WI38 (cell line): ENCODE measurements around the gene ICE1.
"Not testable (repeated sequence)": the region's sequence is repeated elsewhere in the genome, so short reads cannot be mapped to it uniquely, and the experiment has no call there.

Experiments used
- H3K4me3 ChIP-seq: 2 replicates; pipeline ENCODE4 v1.5.1; 2011; ENCODE audit warnings: low read depth, mild to moderate bottlenecking, control low read depth, low read length
- TF ChIP-seq, protein P1 (sequence below): IDR thresholded peaks from 2 replicates; pipeline ENCODE4 v1.5.1; 2012; ENCODE audit warnings: low read depth, mild to moderate bottlenecking, control low read depth, low read length

The ICE1 gene

DNA sequence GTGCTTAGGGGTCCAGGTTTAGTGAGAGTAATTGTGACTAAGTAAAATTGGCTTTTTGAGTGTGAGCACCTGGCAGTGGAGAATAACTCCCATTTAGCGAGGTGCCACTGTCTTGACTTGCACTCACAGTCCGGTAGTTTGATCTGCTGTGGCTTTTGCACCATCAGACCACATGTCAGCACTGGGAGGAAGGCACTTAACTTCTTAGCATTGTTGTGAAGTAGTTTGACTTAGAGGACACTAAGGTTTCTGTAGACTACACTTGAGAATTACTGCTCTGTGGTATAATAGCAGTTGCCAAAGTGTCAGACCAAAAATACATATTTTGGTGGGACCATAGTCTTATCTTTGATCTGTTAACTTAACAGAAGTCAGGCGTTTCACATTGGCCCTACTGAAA is 63.6 kb downstream of the ICE1 start:
- H3K4me3 ChIP-seq, result no peak overlapping the region
- TF ChIP-seq, protein P1, sequence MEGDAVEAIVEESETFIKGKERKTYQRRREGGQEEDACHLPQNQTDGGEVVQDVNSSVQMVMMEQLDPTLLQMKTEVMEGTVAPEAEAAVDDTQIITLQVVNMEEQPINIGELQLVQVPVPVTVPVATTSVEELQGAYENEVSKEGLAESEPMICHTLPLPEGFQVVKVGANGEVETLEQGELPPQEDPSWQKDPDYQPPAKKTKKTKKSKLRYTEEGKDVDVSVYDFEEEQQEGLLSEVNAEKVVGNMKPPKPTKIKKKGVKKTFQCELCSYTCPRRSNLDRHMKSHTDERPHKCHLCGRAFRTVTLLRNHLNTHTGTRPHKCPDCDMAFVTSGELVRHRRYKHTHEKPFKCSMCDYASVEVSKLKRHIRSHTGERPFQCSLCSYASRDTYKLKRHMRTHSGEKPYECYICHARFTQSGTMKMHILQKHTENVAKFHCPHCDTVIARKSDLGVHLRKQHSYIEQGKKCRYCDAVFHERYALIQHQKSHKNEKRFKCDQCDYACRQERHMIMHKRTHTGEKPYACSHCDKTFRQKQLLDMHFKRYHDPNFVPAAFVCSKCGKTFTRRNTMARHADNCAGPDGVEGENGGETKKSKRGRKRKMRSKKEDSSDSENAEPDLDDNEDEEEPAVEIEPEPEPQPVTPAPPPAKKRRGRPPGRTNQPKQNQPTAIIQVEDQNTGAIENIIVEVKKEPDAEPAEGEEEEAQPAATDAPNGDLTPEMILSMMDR, result no peak

DNA sequence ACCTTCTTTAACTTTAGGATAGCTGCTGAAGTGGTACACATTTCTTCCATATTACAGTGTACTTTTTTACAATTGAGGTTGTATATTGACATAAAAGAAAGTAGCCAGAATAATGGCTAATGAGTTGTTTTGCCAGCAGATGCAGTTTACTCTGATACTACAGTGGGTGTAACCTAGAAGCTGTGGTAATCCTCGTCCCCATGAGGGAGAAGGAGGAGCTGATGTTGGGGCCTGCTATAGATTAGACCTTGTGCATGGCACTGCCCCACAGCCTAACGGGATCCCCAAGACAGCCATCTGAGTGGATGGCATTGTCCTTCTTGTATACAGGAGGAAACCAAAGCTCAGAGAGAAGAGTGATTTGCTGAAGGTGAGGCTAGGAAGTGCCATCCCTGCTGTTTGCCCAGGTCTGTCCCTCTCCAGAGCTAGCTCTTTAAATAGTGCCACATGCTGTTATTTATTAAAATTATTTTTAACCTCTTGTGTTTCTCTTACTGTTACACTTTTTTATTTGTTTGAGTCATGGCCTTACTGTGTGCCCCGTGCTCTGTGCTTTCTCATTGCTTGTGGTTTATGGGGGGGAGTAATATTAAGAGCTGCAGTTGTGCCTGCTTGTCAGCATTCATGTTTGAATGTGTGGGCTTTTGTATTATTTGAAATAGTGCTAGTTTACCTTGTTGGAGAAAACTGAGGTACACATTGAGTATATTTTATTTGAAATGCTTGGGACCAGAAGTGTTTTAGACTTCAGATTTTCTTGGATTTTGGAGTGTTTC is 65.3 kb downstream of the ICE1 start:
- H3K4me3 ChIP-seq, result no peak overlapping the region
- TF ChIP-seq, protein P1, result no peak

DNA sequence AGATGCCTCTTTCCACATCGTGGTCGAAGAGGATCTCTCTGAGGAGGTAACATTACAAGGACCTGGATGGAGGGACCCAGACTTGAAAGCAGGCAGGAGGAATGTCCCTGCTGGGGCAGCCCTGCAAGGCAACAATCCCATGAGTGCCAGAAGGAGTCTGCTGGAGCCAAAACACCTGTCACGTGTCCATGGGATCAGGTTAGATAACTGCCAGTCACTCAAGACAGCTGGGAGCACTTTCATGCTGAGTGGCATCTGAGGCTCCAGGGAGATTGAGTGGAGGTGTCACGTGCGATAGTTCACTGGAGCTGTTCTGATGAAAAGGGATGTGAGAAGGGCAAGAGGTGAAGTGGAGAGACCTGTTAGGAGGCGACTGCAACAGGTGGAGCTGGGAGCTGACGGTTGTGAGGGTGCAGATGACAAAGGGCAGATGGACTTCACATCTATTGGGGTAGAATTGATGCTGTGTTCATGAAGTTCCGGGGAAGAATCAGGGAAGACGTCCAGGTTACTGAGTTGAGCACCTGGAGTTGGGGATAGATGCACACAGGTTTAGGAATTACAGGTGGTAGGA is 68.4 kb downstream of the ICE1 start:
- TF ChIP-seq, protein P1, result no peak
- no peak overlapping the region for H3K4me3 ChIP-seq

DNA sequence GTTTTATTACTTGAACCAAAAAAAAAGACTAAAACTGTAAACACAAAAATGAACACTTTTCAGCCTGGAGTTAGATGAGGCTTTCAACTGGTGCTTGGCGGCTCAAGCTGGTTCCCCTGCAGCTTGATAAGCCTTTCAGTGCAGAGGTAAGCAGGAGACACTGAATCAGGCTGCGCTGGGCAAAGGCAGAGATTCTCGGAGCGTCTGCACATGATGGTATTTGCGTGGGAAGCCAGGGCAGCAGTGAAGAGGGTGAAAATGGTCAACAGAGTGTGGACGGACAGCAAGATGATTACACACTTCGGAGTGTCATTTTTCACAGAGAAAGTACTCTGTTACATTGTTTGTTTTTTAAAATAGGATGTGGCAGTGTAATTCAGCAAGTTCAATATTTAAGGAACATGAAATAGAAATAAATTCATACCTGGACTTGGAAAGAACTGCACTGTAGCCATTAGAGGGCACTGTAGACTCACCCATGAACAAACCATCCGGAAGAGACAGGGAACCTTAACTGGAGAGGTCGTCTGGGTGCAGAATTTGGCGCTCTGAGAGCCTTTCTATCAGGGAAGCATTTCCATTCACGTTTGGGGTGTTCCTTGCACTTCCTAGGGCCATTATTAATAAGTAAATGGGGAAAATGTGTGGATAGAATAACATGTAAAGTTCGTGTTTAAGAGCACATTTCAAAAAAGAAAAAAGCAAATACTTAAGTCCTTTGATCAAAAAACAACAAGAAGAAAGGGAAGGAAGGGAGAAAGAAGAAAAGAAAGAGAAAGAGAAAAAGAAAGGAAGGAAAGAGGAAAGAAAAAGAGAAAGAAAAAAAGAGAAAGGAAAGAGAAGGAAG is 69.8 kb downstream of the ICE1 start:
- H3K4me3 ChIP-seq, result no peak overlapping the region
- TF ChIP-seq, protein P1, result peak; percentile 44; the same call in 1 of the 2 replicates

DNA sequence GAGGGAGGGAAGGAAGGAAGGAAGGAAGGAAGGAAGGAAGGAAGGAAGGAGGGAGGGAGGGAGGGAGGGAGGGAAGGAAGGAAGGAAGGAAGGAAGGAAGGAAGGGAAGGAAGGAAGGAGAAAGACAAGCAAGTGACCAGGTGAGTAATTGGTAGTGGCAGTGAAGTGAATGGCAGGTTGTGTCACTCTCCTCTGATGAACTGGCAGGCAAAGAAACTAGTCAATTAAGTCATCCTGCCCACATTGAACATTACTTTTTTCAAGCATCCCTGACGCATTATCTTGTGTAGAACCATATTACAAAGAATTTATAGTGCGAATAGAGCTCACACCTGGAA is 70.4 kb downstream of the ICE1 start:
- not testable (repeated sequence) for H3K4me3 ChIP-seq

DNA sequence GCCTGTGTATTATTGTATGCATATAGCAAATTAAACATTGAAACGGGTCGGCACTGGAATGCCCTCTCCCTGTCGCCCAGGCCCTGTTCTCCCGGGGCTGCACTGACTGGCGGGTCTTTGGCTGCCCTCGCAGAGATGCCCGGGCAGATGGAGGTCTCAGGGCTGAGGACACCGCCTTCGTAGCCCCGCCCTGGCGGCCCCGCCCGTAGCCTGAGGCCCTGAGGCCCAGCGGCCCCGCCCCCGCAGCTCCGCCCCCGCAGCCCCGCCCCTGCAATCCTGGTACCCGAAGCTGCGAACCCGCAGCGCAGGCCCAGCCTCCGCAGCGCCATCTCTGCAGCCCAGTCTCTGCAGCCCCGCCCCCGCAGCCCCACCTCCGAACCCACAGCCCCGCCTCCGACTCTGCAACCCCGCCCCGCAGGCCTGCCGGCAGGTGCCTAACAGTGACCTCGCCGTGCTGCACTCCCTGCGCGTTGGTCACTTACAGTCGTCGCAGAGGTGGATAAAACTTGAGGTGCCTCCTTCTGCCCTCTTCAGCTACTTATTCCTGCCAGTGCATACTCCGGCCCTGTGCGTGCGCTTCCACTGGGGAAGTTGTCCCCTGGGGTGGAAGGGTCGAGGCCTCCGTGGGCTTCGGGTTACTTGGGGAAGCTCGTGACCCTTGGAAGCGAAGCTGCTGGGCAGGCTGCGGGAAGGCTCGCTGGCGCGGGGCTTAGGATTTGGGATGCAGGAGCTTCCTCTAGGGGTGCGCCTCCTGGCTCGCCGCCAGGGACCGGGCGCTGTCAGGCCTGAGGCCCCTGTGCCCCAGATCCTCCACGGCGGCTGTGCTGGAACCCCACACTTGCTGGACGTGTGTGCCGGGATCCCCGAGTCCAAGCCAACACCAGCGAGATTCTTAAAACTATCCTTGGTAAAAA is 72.3 kb downstream of the ICE1 start:
- TF ChIP-seq, protein P1, result no peak
- peak overlapping the region; percentile 33 for H3K4me3 ChIP-seq

DNA sequence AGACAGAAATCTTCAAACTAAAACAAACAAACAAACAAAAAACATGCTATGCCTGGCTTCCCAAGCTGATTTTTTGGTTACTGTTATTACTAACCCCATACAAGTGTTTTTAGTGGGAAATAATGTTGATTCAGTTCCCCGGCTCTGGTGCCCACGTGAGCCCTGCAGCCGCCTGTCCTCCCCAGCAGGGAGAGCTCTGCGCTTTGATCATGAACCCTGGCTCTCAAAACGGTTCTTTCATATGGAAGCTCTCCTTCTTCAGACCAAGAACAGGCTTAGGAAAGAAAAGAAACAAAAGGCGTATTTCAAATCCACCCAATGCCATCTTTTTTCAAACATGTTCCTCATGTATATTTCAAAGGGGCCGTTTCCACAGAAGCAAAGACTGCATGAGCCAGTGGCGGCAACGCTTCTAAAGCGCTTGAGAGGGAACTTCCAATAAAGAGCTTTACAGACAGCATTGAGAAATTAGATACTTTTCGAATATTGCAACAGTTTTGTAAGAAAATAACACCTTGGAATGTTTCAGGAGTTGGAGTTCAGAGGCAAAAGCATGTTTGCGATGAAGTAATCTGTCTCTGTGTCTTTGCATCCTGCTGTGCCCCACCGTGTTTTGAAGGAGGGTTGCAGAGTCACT is 74.8 kb downstream of the ICE1 start:
- TF ChIP-seq, protein P1, result peak; percentile 74
- no peak overlapping the region for H3K4me3 ChIP-seq
